Neuronal stem cell (in vitro differentiated cells): Measurements from ENCODE around the gene PLEKHH1.

ENCODE experiments used
- DNase-seq: peaks from one replicate; pipeline ENCODE4 v3.0.0-alpha.2; 2013; ENCODE audit warnings: low spot score
- H2AFZ ChIP-seq: one replicate; pipeline ENCODE4 v1.6.1; 2013; ENCODE audit warnings: mild to moderate bottlenecking, low read length, inconsistent platforms
- H2AK5ac ChIP-seq: 2 replicates; pipeline ENCODE4 v1.6.1; 2013; ENCODE audit warnings: low read depth, mild to moderate bottlenecking, inconsistent platforms, low read length, moderate library complexity, mixed read lengths
- H2BK120ac ChIP-seq: 2 replicates; pipeline ENCODE4 v1.6.1; 2013; ENCODE audit warnings: low read depth, mild to moderate bottlenecking, inconsistent platforms, low read length, moderate library complexity, mixed read lengths
- H2BK12ac ChIP-seq: one replicate; pipeline ENCODE4 v1.6.1; 2013; ENCODE audit warnings: low read length, inconsistent platforms
- H2BK15ac ChIP-seq: 2 replicates; pipeline ENCODE4 v1.6.1; 2013; ENCODE audit warnings: mild to moderate bottlenecking, low read length, inconsistent platforms, mixed read lengths
- H2BK5ac ChIP-seq: one replicate; pipeline ENCODE4 v1.6.1; 2013; ENCODE audit warnings: inconsistent platforms, mild to moderate bottlenecking, low read length, moderate library complexity
- H3K14ac ChIP-seq: one replicate; pipeline ENCODE4 v1.6.1; 2013; ENCODE audit warnings: low read length, inconsistent platforms
- H3K18ac ChIP-seq: 2 replicates; pipeline ENCODE4 v1.6.1; 2013; ENCODE audit warnings: low read length, inconsistent platforms
- H3K23ac ChIP-seq: 2 replicates; pipeline ENCODE4 v1.6.1; 2013; ENCODE audit warnings: low read depth, mild to moderate bottlenecking, mixed read lengths, low read length, inconsistent platforms; ENCODE audit not compliant: poor library complexity
- H3K27ac ChIP-seq: replicated peaks from 3 replicates; pipeline ENCODE4 v1.5.1; 2013; ENCODE audit warnings: low read length, inconsistent platforms
- H3K27me3 ChIP-seq, 3 experiments: 2 replicates each; pipeline ENCODE4 v1.6.1; 2013; ENCODE audit warnings: low read length in 3 of 3, mild to moderate bottlenecking in 2 of 3, inconsistent platforms in 1 of 3, low read depth in 1 of 3, mixed read lengths in 1 of 3, moderate library complexity in 1 of 3; ENCODE audit not compliant: control insufficient read depth in 3 of 3, insufficient read depth in 3 of 3
- H3K36me3 ChIP-seq, 2 donors: replicated peaks in 1 of 2; 2 replicates each; pipeline ENCODE4 v1.6.1; 2013; ENCODE audit warnings: low read length in 2 of 2; ENCODE audit not compliant: control insufficient read depth in 2 of 2, insufficient read depth in 2 of 2
- H3K4ac ChIP-seq: 2 replicates; pipeline ENCODE4 v1.6.1; 2013; ENCODE audit warnings: inconsistent platforms, mild to moderate bottlenecking, low read length, moderate library complexity
- H3K4me1 ChIP-seq, 2 donors: 1 replicate in 1 of 2; 2 replicates in 1 of 2; pipeline ENCODE4 v1.6.1; 2013; ENCODE audit warnings: low read length in 2 of 2, low read depth in 1 of 2; ENCODE audit not compliant: control insufficient read depth in 2 of 2, insufficient read depth in 1 of 2
- H3K4me2 ChIP-seq: one replicate; pipeline ENCODE4 v1.6.1; 2013; ENCODE audit warnings: mild to moderate bottlenecking, low read length, inconsistent platforms; ENCODE audit not compliant: insufficient read depth, poor library complexity, severe bottlenecking
- H3K4me3 ChIP-seq, 2 donors: 2 replicates each; pipeline ENCODE4 v1.5.1; 2013; ENCODE audit warnings: low read length in 2 of 2, mild to moderate bottlenecking in 2 of 2, inconsistent platforms in 1 of 2, moderate library complexity in 1 of 2
- H3K79me1 ChIP-seq: one replicate; pipeline ENCODE4 v1.6.1; 2013; ENCODE audit warnings: low read depth, mild to moderate bottlenecking, inconsistent platforms, low read length, moderate library complexity
- H3K9ac ChIP-seq: one replicate; pipeline ENCODE4 v1.6.1; 2013; ENCODE audit warnings: mild to moderate bottlenecking, low read depth, low read length, inconsistent platforms; ENCODE audit not compliant: poor library complexity
- H3K9me3 ChIP-seq, 2 donors: replicated peaks in 1 of 2; 2 replicates each; pipeline versions ENCODE3 to v1.6.1; 2013; ENCODE audit warnings: low read length in 2 of 2, mild to moderate bottlenecking in 2 of 2, inconsistent platforms in 1 of 2, low read depth in 1 of 2, mixed read lengths in 1 of 2, moderate library complexity in 1 of 2; ENCODE audit not compliant: control insufficient read depth in 2 of 2, insufficient read depth in 1 of 2
- H4K8ac ChIP-seq: one replicate; pipeline ENCODE4 v1.6.1; 2013; ENCODE audit warnings: low read depth, mild to moderate bottlenecking, inconsistent platforms, low read length, moderate library complexity
- H4K91ac ChIP-seq: one replicate; pipeline ENCODE4 v1.6.1; 2013; ENCODE audit warnings: low read length, low read depth, mild to moderate bottlenecking, inconsistent platforms; ENCODE audit not compliant: poor library complexity
- WGBS, 2 donors: extraction: QIAGEN DNeasy Blood & Tissue Kit; methylation state at CpG; one replicate each; pipeline ENCODE4 v1.1.7; 2013; ENCODE audit warnings: missing lambda C conversion rate in 2 of 2, mixed read lengths in 1 of 2; ENCODE audit not compliant: insufficient read length in 2 of 2, insufficient replicate concordance in 1 of 2; ENCODE audit errors: extremely low coverage in 2 of 2; 5-methylcytosine and 5-hydroxymethylcytosine counted together

Gene PLEKHH1

GRCh38 chr14:67526676-67527459, 6.2 kb upstream of the PLEKHH1 start:
- no peak for DNase-seq
- Histone ChIP-seq H3K4me2 (no peak overlapping the region), H3K18ac (no peak overlapping the region), H2AK5ac (no peak overlapping the region), H3K4me1 (peaks cover 7 to 10% of the 10 kb centered on the region in 2 donors), H3K9ac (no peak overlapping the region), H3K23ac (peak overlapping the region; percentile 3), H3K27ac (no peak overlapping the region), H2BK120ac (no peak overlapping the region), H2BK5ac (no peak overlapping the region), H2BK15ac (no peak overlapping the region), H3K9me3 (no peaks in the 10 kb centered on the region), H3K4ac (no peak overlapping the region), H3K36me3 (no peaks in the 10 kb centered on the region), H3K4me3 (no peak overlapping the region), H4K91ac (no peak overlapping the region), H2AFZ (peak overlapping the region; percentile 6), H2BK12ac (no peak overlapping the region), H3K27me3 (peaks cover 0 to 39% (median 0%) of the 10 kb centered on the region in 3 experiments), H3K79me1 (no peaks in the 10 kb centered on the region), H3K14ac (no peak overlapping the region), H4K8ac (no peak overlapping the region)
- WGBS, 2 donors = no CpG with 5 or more reads among the region's 8 CpGs

- Histone ChIP-seq H4K8ac (no peak overlapping the region), H3K4me2 (no peak overlapping the region), H3K23ac (no peak overlapping the region), H2BK15ac (no peak overlapping the region), H2AFZ (no peak overlapping the region), H3K79me1 (no peaks in the 10 kb centered on the region), H3K27me3 (peaks cover 0 to 41% (median 5%) of the 10 kb centered on the region in 3 experiments), H3K27ac (no peak overlapping the region), H4K91ac (peak overlapping the region; percentile 48), H3K4ac (no peak overlapping the region), H3K14ac (no peak overlapping the region), H2BK5ac (no peak overlapping the region), H2BK120ac (no peak overlapping the region), H2AK5ac (no peak overlapping the region), H3K4me1 (peaks cover 7 to 10% of the 10 kb centered on the region in 2 donors), H3K9me3 (no peaks in the 10 kb centered on the region), H3K36me3 (no peaks in the 10 kb centered on the region), H3K9ac (no peak overlapping the region), H2BK12ac (no peak overlapping the region), H3K18ac (no peak overlapping the region), H3K4me3 (no peak overlapping the region)
- no peak for DNase-seq
- no CpG with 5 or more reads among the region's 5 CpGs for WGBS, 2 donors
These were observed 5.3 kb upstream of the PLEKHH1 start for GRCh38 chr14:67527756-67528155.

- no peak overlapping the region for H2BK5ac ChIP-seq
- no peak overlapping the region for H2BK12ac ChIP-seq
- no peaks in the 10 kb centered on the region for H3K36me3 ChIP-seq
- H3K27ac ChIP-seq = no peak overlapping the region
- H2BK120ac ChIP-seq = no peak overlapping the region
- no CpG with 5 or more reads among the region's 1 CpG for WGBS, 2 donors
- H3K27me3 ChIP-seq = peaks cover 0 to 41% (median 5%) of the 10 kb centered on the region in 3 experiments
- H3K4me3 ChIP-seq = no peak overlapping the region
- H3K23ac ChIP-seq = no peak overlapping the region
- no peak overlapping the region for H3K9ac ChIP-seq
- no peak overlapping the region for H2BK15ac ChIP-seq
- H4K8ac ChIP-seq = no peak overlapping the region
- H3K14ac ChIP-seq = no peak overlapping the region
- H3K79me1 ChIP-seq = no peaks in the 10 kb centered on the region
- no peak for DNase-seq
- no peak overlapping the region for H2AK5ac ChIP-seq
- H4K91ac ChIP-seq = no peak overlapping the region
- no peaks in the 10 kb centered on the region for H3K9me3 ChIP-seq
- no peak overlapping the region for H3K4ac ChIP-seq
- peaks cover 7 to 9% of the 10 kb centered on the region in 2 donors for H3K4me1 ChIP-seq
- no peak overlapping the region for H3K18ac ChIP-seq
- H2AFZ ChIP-seq = no peak overlapping the region
- H3K4me2 ChIP-seq = no peak overlapping the region
These were observed 4.8 kb upstream of the PLEKHH1 start for GRCh38 chr14:67528276-67528675.

GRCh38 chr14:67529947-67530935, 2.8 kb upstream of the PLEKHH1 start:
- Histone ChIP-seq H3K23ac (no peak overlapping the region), H3K9ac (no peak overlapping the region), H3K4me2 (no peak overlapping the region), H4K8ac (no peak overlapping the region), H3K27me3 (peaks cover 0 to 41% (median 5%) of the 10 kb centered on the region in 3 experiments), H3K79me1 (no peaks in the 10 kb centered on the region), H2BK120ac (no peak overlapping the region), H3K18ac (no peak overlapping the region), H3K9me3 (no peaks in the 10 kb centered on the region), H3K4me1 (no peaks in the 10 kb centered on the region), H3K36me3 (no peaks in the 10 kb centered on the region), H3K27ac (no peak overlapping the region), H2AK5ac (no peak overlapping the region), H2AFZ (no peak overlapping the region), H2BK5ac (no peak overlapping the region), H4K91ac (no peak overlapping the region), H3K4me3 (no peak overlapping the region), H3K14ac (no peak overlapping the region), H2BK15ac (no peak overlapping the region), H2BK12ac (no peak overlapping the region), H3K4ac (no peak overlapping the region)
- DNase-seq = no peak
- no CpG with 5 or more reads among the region's 5 CpGs for WGBS, 2 donors
